Parathyroid adenoma (tissue), 2 donors: ENCODE data around the gene UBE2Q1.

ENCODE experiments used
- H2AFZ ChIP-seq: fragments of 300-600 bp; sonication (generic); one replicate; pipeline ENCODE4 v1.7.0; 2017; ENCODE audit warnings: antibody characterized with exemption, mild to moderate bottlenecking
- H3K27ac ChIP-seq: fragments of 300-600 bp; sonication (generic); one replicate; pipeline ENCODE4 v1.7.0; 2017
- H3K27me3 ChIP-seq: fragments of 300-600 bp; sonication (generic); one replicate; pipeline ENCODE4 v1.7.0; 2017; ENCODE audit warnings: low read length; ENCODE audit not compliant: control insufficient read depth, insufficient read depth
- H3K36me3 ChIP-seq: fragments of 300-600 bp; sonication (generic); one replicate; pipeline ENCODE4 v1.7.0; 2017; ENCODE audit warnings: low read length; ENCODE audit not compliant: control insufficient read depth, insufficient read depth
- H3K4me1 ChIP-seq: fragments of 300-600 bp; sonication (generic); one replicate; pipeline ENCODE4 v1.7.0; 2017; ENCODE audit warnings: control low read depth
- H3K4me2 ChIP-seq: fragments of 300-600 bp; sonication (generic); one replicate; pipeline ENCODE4 v1.7.0; 2017; ENCODE audit warnings: low read length
- H3K4me3 ChIP-seq: fragments of 300-600 bp; sonication (generic); one replicate; pipeline ENCODE4 v1.7.0; 2017; ENCODE audit warnings: low read depth, low read length
- H3K79me2 ChIP-seq: fragments of 300-600 bp; sonication (generic); one replicate; pipeline ENCODE4 v1.7.0; 2017; ENCODE audit warnings: control low read depth
- H3K9ac ChIP-seq: fragments of 300-600 bp; sonication (generic); one replicate; pipeline ENCODE4 v1.7.0; 2017; ENCODE audit warnings: mild to moderate bottlenecking
- H3K9me3 ChIP-seq: fragments of 300-600 bp; sonication (generic); one replicate; pipeline ENCODE4 v1.7.0; 2017; ENCODE audit warnings: low read length; ENCODE audit not compliant: control insufficient read depth
- CTCF ChIP-seq: fragments of 300-600 bp; sonication (generic); IDR thresholded peaks from one replicate; pipeline ENCODE4 v1.7.0; 2017; ENCODE audit warnings: antibody characterized with exemption, mild to moderate bottlenecking
- donor health status: primary hyperparathyroidism.

Gene UBE2Q1

DNA sequence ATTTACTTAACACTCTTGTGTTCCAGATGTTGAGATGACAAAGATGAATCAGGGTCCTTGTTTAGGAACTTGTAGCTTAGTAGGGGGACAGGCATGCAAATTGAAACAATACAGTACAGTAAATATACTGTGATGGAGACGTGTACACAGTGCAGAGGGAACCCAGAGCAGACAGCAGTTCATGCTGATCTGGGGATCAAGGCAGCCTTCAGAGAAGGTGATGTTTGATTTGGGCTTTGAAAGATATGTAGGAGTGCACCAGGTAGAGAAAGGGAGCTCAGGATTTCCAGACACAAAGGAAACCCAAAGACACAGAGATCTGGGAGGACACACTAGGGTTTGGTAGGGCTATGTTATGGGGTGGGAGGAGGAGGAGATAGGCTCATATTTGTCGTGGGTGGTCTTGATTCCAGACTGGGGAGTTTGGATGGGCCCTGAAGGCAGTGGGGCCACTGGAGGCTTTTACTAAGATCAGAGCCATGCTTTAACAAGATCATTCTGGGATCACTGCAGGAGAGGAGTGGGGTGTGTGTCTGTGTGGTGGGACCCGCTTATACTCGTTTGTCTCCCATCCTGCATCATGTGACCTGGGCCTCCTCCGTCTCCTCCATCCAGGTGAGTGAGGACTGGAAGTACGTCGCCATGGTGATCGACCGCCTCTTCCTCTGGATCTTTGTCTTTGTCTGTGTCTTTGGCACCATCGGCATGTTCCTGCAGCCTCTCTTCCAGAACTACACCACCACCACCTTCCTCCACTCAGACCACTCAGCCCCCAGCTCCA lies 16.9 kb upstream of the UBE2Q1 start:
- H3K9ac ChIP-seq: no peak overlapping the region
- H2AFZ ChIP-seq: no peak overlapping the region
- H3K36me3 ChIP-seq: no peaks in the 10 kb centered on the region
- no peak overlapping the region for H3K27ac ChIP-seq
- no peaks in the 10 kb centered on the region for H3K9me3 ChIP-seq
- H3K27me3 ChIP-seq: no peaks in the 10 kb centered on the region
- H3K79me2 ChIP-seq: no peaks in the 10 kb centered on the region
- H3K4me1 ChIP-seq: peaks cover 9% of the 10 kb centered on the region
- H3K4me2 ChIP-seq: no peak overlapping the region
- TF ChIP-seq CTCF: no peak
- no peak overlapping the region for H3K4me3 ChIP-seq

GRCh38 chr1:154574716-154575115 lies 16.3 kb upstream of the UBE2Q1 start:
- Histone ChIP-seq H3K4me2 (no peak overlapping the region), H3K9me3 (no peaks in the 10 kb centered on the region), H3K79me2 (no peaks in the 10 kb centered on the region), H3K4me1 (peaks cover 9% of the 10 kb centered on the region), H3K36me3 (no peaks in the 10 kb centered on the region), H3K4me3 (no peak overlapping the region), H2AFZ (no peak overlapping the region), H3K27ac (no peak overlapping the region), H3K27me3 (no peaks in the 10 kb centered on the region), H3K9ac (no peak overlapping the region)
- no peak for TF ChIP-seq CTCF

GRCh38 chr1:154573168-154573510 lies 14.7 kb upstream of the UBE2Q1 start:
- no peak overlapping the region for H3K9ac ChIP-seq
- H3K27ac ChIP-seq: no peak overlapping the region
- H3K4me3 ChIP-seq: no peak overlapping the region
- no peak overlapping the region for H2AFZ ChIP-seq
- H3K79me2 ChIP-seq: no peaks in the 10 kb centered on the region
- no peaks in the 10 kb centered on the region for H3K27me3 ChIP-seq
- no peak for TF ChIP-seq CTCF
- no peaks in the 10 kb centered on the region for H3K36me3 ChIP-seq
- H3K4me2 ChIP-seq: no peak overlapping the region
- H3K4me1 ChIP-seq: peaks cover 9% of the 10 kb centered on the region
- H3K9me3 ChIP-seq: no peaks in the 10 kb centered on the region

DNA sequence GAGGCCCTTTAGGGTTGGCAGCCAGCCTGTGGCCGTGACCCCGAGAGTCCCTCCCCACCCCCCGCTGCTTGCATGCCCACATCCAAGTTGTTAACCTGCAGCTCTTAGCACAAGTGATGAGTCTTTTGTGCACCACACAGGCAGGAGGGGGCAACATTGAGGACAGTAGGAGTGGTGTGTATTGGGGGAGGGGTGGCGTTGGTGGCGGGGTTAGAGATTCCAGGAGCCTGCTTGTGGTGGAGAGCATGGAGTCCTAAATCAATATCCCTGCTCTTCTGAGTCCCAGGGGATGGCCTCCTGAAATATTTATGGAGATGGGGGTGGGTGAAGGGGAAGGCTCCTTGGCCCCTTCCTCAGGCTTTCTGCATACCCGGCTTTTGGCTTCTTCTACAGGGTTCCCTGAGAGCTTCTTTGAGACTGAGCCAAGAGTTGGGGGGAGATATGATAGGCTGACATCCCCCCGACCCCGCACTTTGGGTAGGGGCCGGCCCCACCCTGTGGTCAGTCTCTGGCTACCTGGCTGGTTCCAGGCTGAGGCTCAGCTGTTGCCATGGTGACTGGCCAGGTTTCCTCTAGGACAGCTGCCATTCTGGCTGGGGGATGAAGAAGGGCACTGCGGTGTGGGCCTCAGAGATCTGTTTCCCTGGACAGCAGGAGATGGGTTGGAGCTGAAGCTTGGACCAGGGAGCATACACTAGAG lies 14.2 kb upstream of the UBE2Q1 start:
- Histone ChIP-seq H3K79me2 (no peaks in the 10 kb centered on the region), H3K27ac (no peak overlapping the region), H3K9me3 (no peaks in the 10 kb centered on the region), H3K4me3 (no peak overlapping the region), H3K4me2 (no peak overlapping the region), H3K4me1 (peaks cover 9% of the 10 kb centered on the region), H3K27me3 (no peaks in the 10 kb centered on the region), H3K9ac (no peak overlapping the region), H2AFZ (no peak overlapping the region), H3K36me3 (no peaks in the 10 kb centered on the region)
- TF ChIP-seq CTCF: no peak

- no peak for TF ChIP-seq CTCF
- no peaks in the 10 kb centered on the region for H3K36me3 ChIP-seq
- H3K4me2 ChIP-seq: no peak overlapping the region
- H3K79me2 ChIP-seq: no peaks in the 10 kb centered on the region
- H3K27me3 ChIP-seq: no peaks in the 10 kb centered on the region
- no peak overlapping the region for H3K27ac ChIP-seq
- H3K4me3 ChIP-seq: no peak overlapping the region
- peaks cover 9% of the 10 kb centered on the region for H3K4me1 ChIP-seq
- H3K9me3 ChIP-seq: no peaks in the 10 kb centered on the region
- H2AFZ ChIP-seq: no peak overlapping the region
- no peak overlapping the region for H3K9ac ChIP-seq
Measured at GRCh38 chr1:154571964-154572288, 13.5 kb upstream of the UBE2Q1 start.
